Activated naive CD8-positive, alpha-beta T cell treated with anti-CD3 and anti-CD28 coated beads, Interleukin-2, amount 50 U/mL, for 16 hours (primary cell): Measurements from ENCODE around the gene GJA3.

Experiments used
- DNase-seq: peaks from one replicate; pipeline ENCODE4 v3.0.0-alpha.2; 2020; ENCODE audit warnings: low read depth, low spot score

GJA3 gene

GRCh38 chr13:20128459-20128931 is 32.4 kb downstream of the GJA3 start:
- no peak for DNase-seq

DNA sequence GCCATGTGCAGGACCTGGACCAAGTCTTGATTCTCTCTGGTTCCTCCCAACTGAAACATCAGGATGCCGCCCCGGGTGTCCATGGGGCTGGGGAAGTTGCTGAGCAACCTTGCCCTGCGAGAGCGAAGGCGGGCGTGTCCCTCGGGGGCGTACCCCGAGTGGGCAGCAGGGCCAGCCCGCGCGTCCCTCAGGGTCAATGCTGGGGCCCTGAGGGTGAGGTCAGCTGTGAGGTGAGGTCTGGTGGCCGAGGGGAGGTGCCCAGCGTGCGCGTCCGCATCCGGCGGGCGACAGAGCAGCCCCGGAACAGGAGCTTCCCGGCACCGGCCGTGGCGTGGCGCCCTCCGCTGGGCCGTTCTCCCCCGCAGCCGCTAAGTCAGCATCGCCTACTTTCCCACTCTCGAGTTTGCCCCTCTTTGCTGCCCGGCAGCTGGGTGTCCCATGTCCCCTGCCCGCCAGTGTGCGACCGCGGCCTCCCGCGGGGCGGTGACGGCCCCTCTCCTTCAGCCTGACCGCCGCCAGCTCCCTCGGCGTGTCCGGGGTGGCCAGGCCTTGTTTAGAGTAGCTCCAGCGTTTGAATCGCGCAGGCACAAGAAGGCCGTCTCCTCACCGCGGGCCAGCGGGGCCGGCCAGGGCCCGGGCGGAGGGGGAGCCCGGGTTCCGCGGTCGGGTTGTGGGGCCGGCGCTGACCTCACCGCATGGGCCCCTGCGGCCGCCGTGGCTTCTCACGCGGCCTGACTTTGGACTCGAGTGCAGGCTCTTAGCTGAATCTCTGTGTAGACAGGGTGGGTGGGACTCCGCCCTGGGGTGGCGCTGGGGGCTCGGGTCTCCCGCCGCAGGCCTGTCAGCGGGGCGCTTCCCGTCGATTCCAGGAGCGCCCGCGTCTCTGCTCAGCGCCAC is 33.0 kb downstream of the GJA3 start:
- no peak for DNase-seq

- no peak for DNase-seq
These were observed 33.6 kb downstream of the GJA3 start for GRCh38 chr13:20127262-20127561.

DNA sequence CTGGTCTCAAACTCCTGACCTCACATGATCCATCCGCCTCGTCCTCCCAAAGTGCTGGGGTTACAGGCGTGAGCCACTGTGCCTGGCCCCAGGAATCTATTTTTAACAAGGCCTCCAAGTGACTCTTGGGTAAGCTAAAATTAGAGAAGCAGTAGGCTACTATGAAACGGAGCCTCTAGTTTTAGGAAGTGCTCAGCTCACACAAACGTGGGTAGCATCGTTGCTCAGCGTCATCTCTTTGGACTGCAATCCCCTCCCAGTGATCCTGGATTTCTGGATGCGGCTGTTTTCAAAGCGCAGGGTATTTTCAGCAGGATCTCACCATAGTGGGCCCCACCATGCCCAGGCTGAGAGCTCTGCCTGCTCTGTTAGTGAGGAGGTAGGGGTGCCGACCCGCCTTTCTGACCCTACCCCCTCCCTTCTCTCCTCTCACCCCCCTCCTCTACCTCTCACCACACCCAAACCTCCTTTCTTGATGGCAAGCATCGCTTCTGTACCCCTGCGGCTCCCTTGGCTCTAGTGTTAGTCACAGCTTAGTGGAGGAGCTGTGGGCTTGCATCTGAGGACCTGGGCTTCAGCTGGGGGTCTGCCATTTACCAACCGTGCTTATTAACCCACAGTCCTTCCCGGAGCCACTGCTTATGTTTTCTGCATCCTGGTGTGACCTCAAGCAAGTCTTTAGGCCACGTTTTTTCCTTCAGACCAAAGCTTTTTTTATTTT is 34.2 kb downstream of the GJA3 start:
- no peak for DNase-seq

DNA sequence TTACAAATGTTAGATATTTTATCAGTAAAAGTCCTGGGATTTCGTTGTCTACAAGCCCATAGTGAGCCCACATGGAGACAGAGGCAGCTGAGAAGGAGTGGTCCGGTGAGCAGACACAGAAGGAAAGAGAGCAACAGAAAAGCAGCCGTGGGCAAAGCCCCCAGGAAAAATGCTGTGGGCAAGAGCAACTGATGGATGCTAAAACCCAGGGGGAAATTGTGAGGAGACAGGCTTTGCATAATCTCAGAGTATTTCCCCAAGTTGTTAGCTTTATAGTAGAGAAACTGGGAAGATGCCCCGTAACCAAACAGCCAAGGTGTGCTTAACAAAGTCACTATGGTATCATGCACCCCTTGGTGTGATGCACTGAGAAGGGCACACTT is 35.1 kb downstream of the GJA3 start:
- no peak for DNase-seq

- DNase-seq, result no peak
These were observed 35.6 kb downstream of the GJA3 start for GRCh38 chr13:20125129-20125782.

DNA sequence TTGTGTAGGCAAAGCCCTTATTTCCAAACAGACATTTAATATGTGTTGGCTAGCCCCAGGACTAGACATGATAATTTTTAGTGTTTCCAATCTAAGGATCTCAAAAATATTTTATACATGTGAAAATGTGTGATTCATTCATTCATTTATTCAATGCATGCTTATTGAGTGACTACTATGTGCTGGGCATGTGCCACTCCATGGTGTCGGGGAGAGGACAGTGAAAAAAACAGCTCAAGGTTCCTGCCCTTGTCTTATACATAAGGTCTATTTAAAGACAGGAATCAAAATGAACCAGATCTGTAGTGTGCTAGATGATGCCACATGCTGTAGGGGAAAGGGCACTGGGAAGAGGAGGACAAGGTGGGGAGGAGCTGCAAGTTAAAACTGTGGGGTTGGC is 36.5 kb downstream of the GJA3 start:
- no peak for DNase-seq

GRCh38 chr13:20121159-20121525 is 39.7 kb downstream of the GJA3 start:
- no peak for DNase-seq

DNA sequence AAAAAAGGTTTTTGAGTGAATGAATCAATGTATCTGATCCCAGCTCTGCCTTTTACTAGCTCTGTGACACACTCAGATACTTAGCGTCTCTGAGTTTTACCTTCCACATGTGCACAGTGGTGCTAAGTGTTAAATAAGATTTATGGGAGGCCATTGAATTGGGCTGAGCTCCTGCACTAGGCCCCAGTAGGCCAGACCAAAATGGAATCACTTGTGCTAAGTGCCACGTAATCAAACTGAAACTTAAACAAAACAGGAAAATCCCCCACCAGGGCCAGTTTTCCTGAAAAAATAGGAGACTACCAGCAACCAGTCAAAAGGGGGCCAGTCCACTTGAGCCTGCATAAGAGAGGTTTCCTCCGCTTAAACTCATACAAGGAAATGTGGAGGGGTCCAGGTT is 40.9 kb downstream of the GJA3 start:
- DNase-seq, result no peak

- no peak for DNase-seq
These were observed 42.3 kb downstream of the GJA3 start for GRCh38 chr13:20118268-20119140.

DNA sequence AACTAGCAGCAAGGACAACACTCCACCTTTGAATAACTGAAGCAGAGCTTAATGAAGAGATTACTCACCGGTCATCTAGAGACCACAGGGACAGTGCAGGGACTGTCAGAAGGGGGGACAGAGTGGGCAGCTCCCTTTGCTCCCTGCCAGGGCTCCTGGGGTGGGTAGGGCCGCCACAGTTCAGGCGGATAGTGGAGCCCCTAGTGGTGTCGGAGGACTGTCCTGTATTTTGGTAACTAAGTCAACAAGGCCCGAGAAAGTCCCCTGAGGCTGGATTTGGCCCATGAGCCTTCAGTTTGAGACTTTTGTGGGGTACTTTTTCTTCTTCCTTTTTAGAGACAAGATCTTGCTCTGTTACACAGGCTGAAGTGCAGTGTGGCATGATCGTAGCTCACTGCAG is 44.6 kb downstream of the GJA3 start:
- no peak for DNase-seq

GRCh38 chr13:20114066-20114610 is 46.7 kb downstream of the GJA3 start:
- no peak for DNase-seq

DNA sequence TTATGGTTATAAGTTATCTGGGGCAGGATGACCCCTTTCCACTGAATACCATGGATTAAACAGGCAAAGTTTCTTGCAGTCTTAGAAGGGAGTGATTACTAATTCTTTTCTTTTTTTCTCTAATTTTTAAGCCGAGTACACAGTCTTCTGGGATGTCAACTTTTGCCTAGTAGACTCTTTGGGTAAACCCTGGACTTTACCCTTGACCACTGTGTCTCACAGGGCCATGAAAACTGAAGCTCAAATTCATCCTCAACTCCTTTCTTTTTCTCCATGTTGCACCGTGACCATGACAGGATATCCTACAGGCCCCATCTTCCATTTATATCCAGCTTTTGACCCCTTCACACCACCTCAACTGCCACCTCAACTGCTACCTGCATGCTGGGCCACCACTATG is 51.8 kb downstream of the GJA3 start:
- DNase-seq, result no peak

- DNase-seq, result no peak
These were observed 54.1 kb downstream of the GJA3 start for GRCh38 chr13:20106742-20107141.

GRCh38 chr13:20105161-20105689 is 55.6 kb downstream of the GJA3 start:
- no peak for DNase-seq

- DNase-seq, result no peak
These were observed 58.2 kb downstream of the GJA3 start for GRCh38 chr13:20102525-20103180.

DNA sequence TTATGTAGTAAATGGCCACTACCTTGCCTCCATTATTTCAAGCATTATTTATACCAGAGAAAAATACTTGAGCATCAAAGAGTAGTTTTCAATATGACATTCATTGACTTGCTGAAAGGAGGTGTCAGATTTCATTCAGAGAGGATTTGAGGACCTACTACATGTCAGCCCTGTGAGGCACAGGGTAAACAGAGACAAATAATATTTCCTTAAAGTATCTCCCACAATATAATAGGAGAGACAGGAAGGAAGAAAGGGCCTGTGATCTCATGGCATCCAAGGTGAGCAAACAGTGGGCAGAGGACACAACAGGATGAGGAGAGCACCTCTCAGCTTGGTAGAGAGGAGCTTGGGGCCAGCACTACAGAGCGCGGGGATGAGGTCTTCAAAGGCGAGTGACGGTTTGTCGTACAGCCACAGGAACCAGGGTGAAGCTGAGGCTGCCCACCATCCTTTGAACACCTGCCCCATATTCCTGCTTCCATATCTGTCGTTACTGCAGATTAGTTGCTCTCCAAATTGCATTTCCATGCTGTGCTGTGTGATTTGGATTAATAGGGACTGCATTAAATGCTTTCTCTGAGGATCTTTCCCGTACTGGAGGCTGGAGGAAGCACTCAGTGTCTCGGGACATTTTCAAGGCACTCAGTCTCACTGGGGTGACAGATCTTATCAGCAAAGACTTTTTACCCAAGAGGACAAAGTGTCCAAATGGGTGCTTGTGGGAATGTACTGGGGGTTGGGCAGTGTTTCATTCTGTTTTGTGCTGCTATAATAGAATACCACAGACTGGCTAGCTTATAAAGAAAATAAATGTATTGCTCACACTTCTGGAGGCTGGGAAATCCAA is 59.2 kb downstream of the GJA3 start:
- no peak for DNase-seq

DNA sequence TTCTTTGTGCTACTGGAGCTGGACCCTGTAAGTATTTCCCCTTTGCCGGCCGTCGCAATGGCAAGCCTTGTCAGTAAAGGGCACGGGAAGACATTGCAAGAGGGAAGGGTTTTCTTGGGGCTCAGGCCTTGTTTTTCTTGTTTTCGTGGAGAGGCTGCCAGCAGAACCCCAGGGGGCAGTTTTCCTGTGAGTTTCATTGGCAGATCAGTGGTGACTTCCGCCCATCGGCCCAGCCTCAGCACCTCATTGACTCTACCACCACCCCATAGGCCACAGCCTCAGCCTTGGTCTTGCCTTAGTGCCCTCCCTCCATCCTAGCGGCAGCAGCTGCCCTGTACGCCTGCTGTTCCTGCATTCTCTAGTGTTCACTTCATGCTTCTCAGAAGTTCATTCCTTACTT is 61.5 kb downstream of the GJA3 start:
- no peak for DNase-seq

DNA sequence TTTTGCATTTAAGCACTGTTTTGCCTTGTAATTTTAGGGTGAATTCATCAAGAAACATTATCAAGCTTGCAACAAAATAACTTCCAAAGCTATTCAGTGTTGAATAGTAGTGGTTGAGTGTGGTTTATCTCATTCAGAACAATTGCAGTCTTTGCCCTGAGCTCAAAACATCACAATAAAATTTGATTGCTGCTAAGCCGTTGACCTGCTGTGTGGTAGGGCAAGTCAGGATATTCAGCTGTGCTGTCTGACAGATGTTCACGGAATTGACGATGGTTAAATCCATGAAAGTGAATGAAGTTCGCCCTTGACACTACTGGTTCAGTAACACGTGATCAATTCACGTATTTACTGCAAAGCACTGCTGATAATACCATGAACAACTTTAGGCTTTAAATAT is 66.9 kb downstream of the GJA3 start:
- DNase-seq, result no peak

DNA sequence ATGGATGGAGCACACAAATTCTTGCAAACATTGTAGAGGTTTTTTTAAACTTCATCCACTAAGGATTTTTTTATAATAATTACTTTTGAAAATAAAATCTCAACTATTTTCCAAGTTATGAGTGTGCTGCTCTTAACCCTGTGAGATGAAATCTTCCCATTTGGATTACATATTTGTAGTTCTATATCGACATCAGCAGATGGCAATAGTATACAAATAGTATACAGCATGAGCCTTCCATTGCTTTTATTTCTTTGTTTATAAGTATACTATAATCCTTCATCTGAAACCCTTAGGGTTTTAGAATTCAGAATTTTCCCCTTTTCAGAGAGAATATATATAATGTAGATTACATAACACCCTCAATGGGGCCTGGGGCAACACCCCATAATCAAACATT is 70.5 kb downstream of the GJA3 start:
- DNase-seq, result no peak
